GM23338 (cell line): ENCODE data around the gene ZBTB8B.

Experiments used
- CREB1 ChIP-seq: fragments of 250-450 bp; sonication (Bioruptor Pico); IDR thresholded peaks from 2 replicates; pipeline ENCODE4 v1.5.0; 2020; ENCODE audit warnings: low read depth, mild to moderate bottlenecking, moderate library complexity
- EZH2 ChIP-seq: fragments of 200-600 bp; sonication (generic); IDR thresholded peaks from one replicate; pipeline ENCODE4 v1.8.0; 2017; ENCODE audit warnings: antibody characterized with exemption, mild to moderate bottlenecking, low read depth; ENCODE audit not compliant: unreplicated experiment
- EZH2phosphoT487 ChIP-seq: fragments of 200-600 bp; sonication (generic); IDR thresholded peaks from one replicate; pipeline ENCODE4 v1.8.1; 2018; ENCODE audit warnings: antibody characterized with exemption; ENCODE audit not compliant: unreplicated experiment
- JUNB ChIP-seq: IDR thresholded peaks from one replicate; pipeline ENCODE4 v1.6.1; 2016; ENCODE audit warnings: antibody characterized with exemption; ENCODE audit not compliant: unreplicated experiment
- POLR2AphosphoS5 ChIP-seq: IDR thresholded peaks from 2 replicates; pipeline ENCODE4 v1.6.1; 2016; ENCODE audit warnings: antibody characterized with exemption, low read depth
- ZNF331 ChIP-seq: fragments of 250-450 bp; sonication (Bioruptor Pico); IDR thresholded peaks from 2 replicates; pipeline ENCODE4 v1.5.0; 2020; ENCODE audit warnings: low read depth, mild to moderate bottlenecking, moderate library complexity
- TF ChIP-seq, protein P1 (sequence below): IDR thresholded peaks from one replicate; pipeline ENCODE4 v1.6.1; 2018; ENCODE audit warnings: antibody characterized with exemption; ENCODE audit not compliant: unreplicated experiment
- TF ChIP-seq, protein P2 (sequence below), 2 experiments: fragments of 200-600 bp in 1 of 2; sonication (generic) in 1 of 2; conservative IDR thresholded peaks; 2 replicates each; pipeline versions ENCODE4 v1.5.1 to v1.6.1; 2016 to 2017; ENCODE audit warnings: antibody characterized with exemption in 2 of 2, low read depth in 2 of 2, mild to moderate bottlenecking in 2 of 2, moderate library complexity in 1 of 2
- TF ChIP-seq, protein P3 (sequence below): IDR thresholded peaks from 2 replicates; pipeline ENCODE4 v1.6.1; 2016; ENCODE audit warnings: antibody characterized with exemption

GRCh38 chr1:32471695-32472362 is 7.0 kb downstream of the ZBTB8B start:
- TF ChIP-seq, protein P1, sequence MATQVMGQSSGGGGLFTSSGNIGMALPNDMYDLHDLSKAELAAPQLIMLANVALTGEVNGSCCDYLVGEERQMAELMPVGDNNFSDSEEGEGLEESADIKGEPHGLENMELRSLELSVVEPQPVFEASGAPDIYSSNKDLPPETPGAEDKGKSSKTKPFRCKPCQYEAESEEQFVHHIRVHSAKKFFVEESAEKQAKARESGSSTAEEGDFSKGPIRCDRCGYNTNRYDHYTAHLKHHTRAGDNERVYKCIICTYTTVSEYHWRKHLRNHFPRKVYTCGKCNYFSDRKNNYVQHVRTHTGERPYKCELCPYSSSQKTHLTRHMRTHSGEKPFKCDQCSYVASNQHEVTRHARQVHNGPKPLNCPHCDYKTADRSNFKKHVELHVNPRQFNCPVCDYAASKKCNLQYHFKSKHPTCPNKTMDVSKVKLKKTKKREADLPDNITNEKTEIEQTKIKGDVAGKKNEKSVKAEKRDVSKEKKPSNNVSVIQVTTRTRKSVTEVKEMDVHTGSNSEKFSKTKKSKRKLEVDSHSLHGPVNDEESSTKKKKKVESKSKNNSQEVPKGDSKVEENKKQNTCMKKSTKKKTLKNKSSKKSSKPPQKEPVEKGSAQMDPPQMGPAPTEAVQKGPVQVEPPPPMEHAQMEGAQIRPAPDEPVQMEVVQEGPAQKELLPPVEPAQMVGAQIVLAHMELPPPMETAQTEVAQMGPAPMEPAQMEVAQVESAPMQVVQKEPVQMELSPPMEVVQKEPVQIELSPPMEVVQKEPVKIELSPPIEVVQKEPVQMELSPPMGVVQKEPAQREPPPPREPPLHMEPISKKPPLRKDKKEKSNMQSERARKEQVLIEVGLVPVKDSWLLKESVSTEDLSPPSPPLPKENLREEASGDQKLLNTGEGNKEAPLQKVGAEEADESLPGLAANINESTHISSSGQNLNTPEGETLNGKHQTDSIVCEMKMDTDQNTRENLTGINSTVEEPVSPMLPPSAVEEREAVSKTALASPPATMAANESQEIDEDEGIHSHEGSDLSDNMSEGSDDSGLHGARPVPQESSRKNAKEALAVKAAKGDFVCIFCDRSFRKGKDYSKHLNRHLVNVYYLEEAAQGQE, result no peak
- no peak for TF ChIP-seq EZH2
- no peak for TF ChIP-seq ZNF331 (CRISPR knock-in tag)
- TF ChIP-seq, protein P2, sequence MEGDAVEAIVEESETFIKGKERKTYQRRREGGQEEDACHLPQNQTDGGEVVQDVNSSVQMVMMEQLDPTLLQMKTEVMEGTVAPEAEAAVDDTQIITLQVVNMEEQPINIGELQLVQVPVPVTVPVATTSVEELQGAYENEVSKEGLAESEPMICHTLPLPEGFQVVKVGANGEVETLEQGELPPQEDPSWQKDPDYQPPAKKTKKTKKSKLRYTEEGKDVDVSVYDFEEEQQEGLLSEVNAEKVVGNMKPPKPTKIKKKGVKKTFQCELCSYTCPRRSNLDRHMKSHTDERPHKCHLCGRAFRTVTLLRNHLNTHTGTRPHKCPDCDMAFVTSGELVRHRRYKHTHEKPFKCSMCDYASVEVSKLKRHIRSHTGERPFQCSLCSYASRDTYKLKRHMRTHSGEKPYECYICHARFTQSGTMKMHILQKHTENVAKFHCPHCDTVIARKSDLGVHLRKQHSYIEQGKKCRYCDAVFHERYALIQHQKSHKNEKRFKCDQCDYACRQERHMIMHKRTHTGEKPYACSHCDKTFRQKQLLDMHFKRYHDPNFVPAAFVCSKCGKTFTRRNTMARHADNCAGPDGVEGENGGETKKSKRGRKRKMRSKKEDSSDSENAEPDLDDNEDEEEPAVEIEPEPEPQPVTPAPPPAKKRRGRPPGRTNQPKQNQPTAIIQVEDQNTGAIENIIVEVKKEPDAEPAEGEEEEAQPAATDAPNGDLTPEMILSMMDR (conservative IDR thresholded peaks at IDR 0.05; ENCODE audit: low read depth in 2 of 2), result no peak
- no peak for TF ChIP-seq POLR2AphosphoS5
- no peak for TF ChIP-seq JUNB
- no peak for TF ChIP-seq EZH2phosphoT487
- TF ChIP-seq CREB1 (CRISPR knock-in tag), result no peak
- TF ChIP-seq, protein P3, sequence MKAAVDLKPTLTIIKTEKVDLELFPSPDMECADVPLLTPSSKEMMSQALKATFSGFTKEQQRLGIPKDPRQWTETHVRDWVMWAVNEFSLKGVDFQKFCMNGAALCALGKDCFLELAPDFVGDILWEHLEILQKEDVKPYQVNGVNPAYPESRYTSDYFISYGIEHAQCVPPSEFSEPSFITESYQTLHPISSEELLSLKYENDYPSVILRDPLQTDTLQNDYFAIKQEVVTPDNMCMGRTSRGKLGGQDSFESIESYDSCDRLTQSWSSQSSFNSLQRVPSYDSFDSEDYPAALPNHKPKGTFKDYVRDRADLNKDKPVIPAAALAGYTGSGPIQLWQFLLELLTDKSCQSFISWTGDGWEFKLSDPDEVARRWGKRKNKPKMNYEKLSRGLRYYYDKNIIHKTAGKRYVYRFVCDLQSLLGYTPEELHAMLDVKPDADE, result no peak
